Hematopoietic multipotent progenitor cell treated with erythropoietin and hydrocortisone succinate and interleukin-3 and kit ligand, for 4 days (in vitro differentiated cells): ENCODE data around the gene DCC.

Source experiments
- DNase-seq: peaks from one replicate; pipeline ENCODE4 v3.0.0-alpha.2; 2015

DCC gene

GRCh38 chr18:52945552-52945951, 605.6 kb downstream of the DCC start:
- no peak for DNase-seq

GRCh38 chr18:52948868-52949444, 609.0 kb downstream of the DCC start:
- no peak for DNase-seq

- no peak for DNase-seq
Observed at GRCh38 chr18:52950155-52950554, 610.2 kb downstream of the DCC start.

DNA sequence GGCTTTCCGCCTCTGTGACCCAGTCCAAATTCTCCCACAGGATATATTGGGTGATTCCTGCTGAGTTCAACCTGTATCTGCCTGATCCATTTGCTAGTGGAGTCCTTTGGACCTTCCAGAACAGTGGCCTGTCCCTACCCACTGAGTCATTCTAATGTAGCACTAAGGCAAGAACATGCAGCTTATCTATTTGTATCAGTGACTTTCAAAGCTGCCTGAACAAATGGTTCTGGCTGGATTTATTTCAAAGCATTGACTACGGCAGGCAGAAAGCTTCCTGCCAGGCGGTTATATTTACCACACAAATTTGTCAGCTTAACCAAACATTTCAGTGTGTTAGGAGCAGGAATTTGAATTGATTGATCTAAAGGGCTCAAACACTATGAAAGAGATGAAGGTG, 613.4 kb downstream of the DCC start:
- DNase-seq = no peak

- no peak for DNase-seq
Observed at GRCh38 chr18:52963481-52963880, 623.5 kb downstream of the DCC start.

GRCh38 chr18:52970686-52971085, 630.7 kb downstream of the DCC start:
- no peak for DNase-seq

DNA sequence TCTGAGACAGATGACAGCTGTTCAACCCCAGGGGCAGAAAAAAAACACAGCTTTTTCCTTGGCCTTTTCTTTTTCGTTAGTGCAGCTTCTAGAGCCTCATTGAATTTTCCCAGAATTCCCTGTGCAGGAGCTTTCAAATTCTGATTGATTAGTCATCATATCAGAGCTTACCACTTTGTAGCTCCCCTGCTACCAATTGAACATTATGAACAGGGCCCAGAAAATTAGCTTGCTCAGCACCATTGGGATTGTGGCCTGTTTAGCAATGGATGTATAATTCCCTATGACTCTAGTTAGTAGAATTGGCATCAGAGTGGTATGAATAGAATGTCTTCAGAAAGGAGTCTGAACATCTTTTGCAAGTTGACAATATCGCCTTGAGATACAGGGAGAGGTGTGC, 631.1 kb downstream of the DCC start:
- DNase-seq = no peak

- no peak for DNase-seq
Observed at GRCh38 chr18:52979892-52980291, 639.9 kb downstream of the DCC start.

DNA sequence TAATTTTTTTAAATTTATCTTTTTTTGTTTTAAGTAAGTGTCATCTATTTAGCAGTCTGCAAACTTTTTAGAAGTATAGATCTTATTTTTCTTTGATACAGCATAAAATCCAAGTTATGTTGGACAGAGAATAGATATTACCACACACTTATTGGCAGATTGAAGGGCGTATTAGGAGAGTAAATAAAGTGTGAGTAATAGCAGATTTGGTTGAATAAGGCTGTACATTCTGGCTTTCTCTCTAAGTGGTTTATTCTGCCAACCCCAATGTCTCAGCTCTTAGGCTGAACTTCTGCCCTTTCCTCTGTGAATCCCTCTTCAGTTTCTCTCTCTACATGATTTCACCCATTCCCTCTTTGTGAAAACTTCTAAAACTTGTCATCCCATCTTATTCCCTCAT, 651.2 kb downstream of the DCC start:
- no peak for DNase-seq

GRCh38 chr18:52992041-52992440, 652.0 kb downstream of the DCC start:
- DNase-seq = peak; percentile 1

DNA sequence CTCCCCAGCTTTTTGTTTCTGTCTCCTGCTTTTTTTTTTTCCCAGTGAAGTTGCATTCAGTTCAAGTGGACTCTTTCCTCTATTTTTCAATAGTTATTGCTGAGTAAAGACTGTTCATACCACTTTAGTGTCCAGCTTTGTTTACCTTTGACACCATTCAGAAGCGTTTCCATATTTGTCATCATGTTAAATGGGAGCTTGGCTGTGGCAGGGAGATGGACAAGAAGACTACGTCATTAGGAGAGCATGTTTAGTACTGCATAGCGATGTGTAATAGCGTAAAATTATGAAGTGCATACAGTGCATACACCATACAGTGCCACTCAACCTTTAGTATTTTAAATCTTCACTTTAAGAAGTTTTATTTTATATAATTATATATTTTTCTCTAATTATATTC, 655.9 kb downstream of the DCC start:
- DNase-seq = no peak

GRCh38 chr18:52999633-53000032, 659.6 kb downstream of the DCC start:
- no peak for DNase-seq

- peak; percentile 1 for DNase-seq
Observed at GRCh38 chr18:53004798-53005197, 664.8 kb downstream of the DCC start.

GRCh38 chr18:53018791-53019190, 678.8 kb downstream of the DCC start:
- peak; percentile 9 for DNase-seq

GRCh38 chr18:53025247-53025646, 685.2 kb downstream of the DCC start:
- DNase-seq = no peak

DNA sequence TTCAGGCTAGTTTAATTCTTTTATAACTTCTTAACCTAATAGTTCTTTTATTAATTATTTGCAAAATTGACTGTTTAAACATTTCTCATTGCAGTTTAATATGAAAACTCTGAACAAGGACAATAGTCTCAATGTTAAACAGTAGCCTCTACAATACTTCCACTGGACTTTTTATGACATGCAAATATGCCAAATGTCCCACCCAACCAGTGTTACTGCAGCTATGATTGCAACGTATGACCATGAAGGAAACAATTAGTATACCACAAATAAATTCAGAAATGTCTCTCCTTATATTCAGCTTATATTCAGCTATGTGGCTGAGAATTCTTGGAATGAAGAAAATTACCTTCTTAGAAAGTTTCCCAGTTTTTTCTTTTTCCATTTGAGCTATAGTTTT, 688.6 kb downstream of the DCC start:
- DNase-seq = no peak

GRCh38 chr18:53033128-53033527, 693.1 kb downstream of the DCC start:
- DNase-seq = peak; percentile 0

DNA sequence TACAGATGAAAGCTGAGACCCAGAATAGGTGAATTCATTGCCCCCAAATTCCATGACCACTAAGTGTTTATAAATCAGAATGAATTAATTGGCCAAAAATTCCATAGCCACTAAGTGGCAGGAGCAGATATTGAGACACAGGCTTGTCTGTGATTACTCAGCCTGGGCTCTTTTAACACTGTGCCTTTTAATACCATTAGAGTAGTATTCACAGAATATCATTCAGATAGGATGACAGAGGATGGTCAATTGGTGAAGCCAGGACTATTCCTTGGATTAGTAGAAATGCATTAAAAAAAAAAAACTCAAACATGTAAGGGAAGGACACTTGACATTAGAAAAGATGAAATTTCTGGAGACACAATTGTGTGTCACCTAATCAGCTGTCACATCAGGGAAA, 698.6 kb downstream of the DCC start:
- DNase-seq = no peak

- DNase-seq = no peak
Observed at GRCh38 chr18:53040286-53040685, 700.3 kb downstream of the DCC start.

- no peak for DNase-seq
Observed at GRCh38 chr18:53056064-53056463, 716.1 kb downstream of the DCC start.

DNA sequence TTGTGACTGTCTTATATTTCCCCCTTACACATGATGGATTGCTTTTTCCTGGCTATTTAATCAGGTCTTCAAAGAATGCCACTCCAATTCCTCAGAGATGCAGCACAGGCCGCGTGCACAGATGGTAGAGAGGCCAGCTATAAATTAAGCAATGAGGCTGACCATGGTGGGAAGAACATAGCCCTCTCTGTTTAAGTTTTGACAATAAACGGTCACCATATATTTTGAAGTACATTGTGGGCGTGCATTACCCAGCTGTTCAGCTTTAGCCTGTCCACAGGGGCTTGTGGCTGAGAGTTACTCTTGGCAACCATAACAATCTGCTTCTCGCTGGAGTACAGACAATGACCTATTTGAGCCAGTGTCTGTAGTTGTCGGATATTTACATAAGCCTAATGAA, 730.8 kb downstream of the DCC start:
- no peak for DNase-seq

GRCh38 chr18:53080687-53081086, 740.7 kb downstream of the DCC start:
- no peak for DNase-seq

GRCh38 chr18:53093636-53094035, 753.6 kb downstream of the DCC start:
- DNase-seq = no peak

DNA sequence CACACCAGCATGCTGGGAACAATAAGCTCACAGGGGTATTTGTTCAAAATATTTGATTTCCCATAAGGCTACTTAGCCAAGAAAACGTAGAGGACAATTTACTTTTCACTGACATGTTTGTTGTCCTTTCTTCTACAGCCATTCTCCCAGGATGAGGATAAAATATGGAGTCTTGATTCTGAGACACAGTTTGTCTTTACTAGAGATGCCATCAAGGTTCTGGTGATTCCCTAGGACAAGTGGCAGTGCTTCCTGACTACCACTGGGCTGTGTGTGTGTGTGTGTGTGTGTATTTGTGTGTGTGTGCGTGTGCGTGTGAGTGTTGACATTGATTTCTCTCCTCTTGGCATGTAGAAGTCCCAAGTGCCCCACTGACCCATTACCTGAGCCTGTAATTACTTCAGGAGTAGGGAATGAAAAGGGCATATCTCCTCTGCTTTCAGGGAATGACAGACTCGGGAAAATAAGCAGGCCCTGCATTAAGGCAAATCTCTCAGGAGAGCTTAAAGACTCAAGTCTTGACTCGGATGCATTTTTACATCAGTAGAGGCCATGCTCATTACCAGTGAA, 761.6 kb downstream of the DCC start:
- DNase-seq = no peak

DNA sequence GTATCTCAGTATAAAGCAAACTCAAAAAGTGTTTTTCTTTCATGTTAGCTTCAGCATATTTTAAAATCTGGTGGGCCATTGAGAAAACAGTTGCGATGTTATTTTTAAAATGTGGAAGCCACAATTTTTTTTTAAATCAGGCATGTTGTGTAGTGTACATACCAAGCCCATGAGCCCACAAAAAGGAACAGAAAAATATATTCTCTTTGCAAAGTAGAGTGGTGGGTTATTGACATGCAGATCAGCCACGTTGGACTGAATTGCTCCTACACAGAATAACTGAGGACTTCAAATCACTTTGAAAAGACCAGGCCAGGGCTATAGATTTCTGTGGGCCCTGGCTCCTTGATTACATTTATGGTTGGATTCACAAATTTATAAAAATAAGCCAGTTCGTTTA, 774.4 kb downstream of the DCC start:
- DNase-seq = no peak
